ENCODE measurements around the gene TMEM200B. TPM values are rescaled to one million over a fixed set of nuclear protein-coding genes. Genes with fewer than 3 reads are reported as not detected.

Gene TMEM200B
- polyA plus RNA-seq, 1 experiment = 18.8 TPM

GRCh38 chr1:29148656-29149491 lies 25.2 kb upstream of the TMEM200B start:
- ChIA-PET CTCF (no interaction called here), POLR2A (no interaction called here)
- peaks cover 27% of the 10 kb centered on the region for H3K36me3 ChIP-seq (ENCODE audit: control insufficient read depth, insufficient read depth, low read length)
- H3K27me3 ChIP-seq (ENCODE audit: control insufficient read depth, insufficient read depth, low read length) = no peaks in the 10 kb centered on the region
- TF ChIP-seq CTCF (IDR thresholded peaks at IDR 0.05; ENCODE audit: insufficient read depth, low read depth, low read length) = no peak
- no peak overlapping the region for H3K4me3 ChIP-seq (ENCODE audit: low read depth, low read length)
- no peak for DNase-seq (ENCODE audit: low read depth)

GRCh38 chr1:29145739-29146437 lies 22.2 kb upstream of the TMEM200B start:
- ChIA-PET POLR2A (interaction anchor here (1.0 kb wide), 1 partner anchor 36 kb away, joined by 6 read pairs; the partner anchor contains the start of gene SRSF4), CTCF (interaction anchor here (1.1 kb wide), 1 partner anchor 56 kb away, joined by 4 read pairs; no protein-coding TSS in a partner anchor)
- Histone ChIP-seq H3K4me3 (ENCODE audit: low read depth, low read length) (no peak overlapping the region), H3K36me3 (ENCODE audit: control insufficient read depth, insufficient read depth, low read length) (peaks cover 18% of the 10 kb centered on the region), H3K27me3 (ENCODE audit: control insufficient read depth, insufficient read depth, low read length) (no peaks in the 10 kb centered on the region)
- TF ChIP-seq CTCF (IDR thresholded peaks at IDR 0.05; ENCODE audit: insufficient read depth, low read depth, low read length) = no peak
- peak; percentile 55 for DNase-seq (ENCODE audit: low read depth)

GRCh38 chr1:29144178-29144577 lies 20.5 kb upstream of the TMEM200B start:
- TF ChIP-seq CTCF (IDR thresholded peaks at IDR 0.05; ENCODE audit: insufficient read depth, low read depth, low read length) = no peak
- CTCF ChIA-PET = interaction anchor here (1.5 kb wide), 1 partner anchor 23 kb away, joined by 3 read pairs; no protein-coding TSS in a partner anchor
- Histone ChIP-seq H3K36me3 (ENCODE audit: control insufficient read depth, insufficient read depth, low read length) (peaks cover 12% of the 10 kb centered on the region), H3K4me3 (ENCODE audit: low read depth, low read length) (no peak overlapping the region), H3K27me3 (ENCODE audit: control insufficient read depth, insufficient read depth, low read length) (no peaks in the 10 kb centered on the region)
- no peak for DNase-seq (ENCODE audit: low read depth)
- POLR2A ChIA-PET = no interaction called here

GRCh38 chr1:29142714-29143113 lies 19.0 kb upstream of the TMEM200B start:
- CTCF ChIA-PET = interaction anchor here (1.5 kb wide), 1 partner anchor 24 kb away, joined by 3 read pairs; no protein-coding TSS in a partner anchor
- no peaks in the 10 kb centered on the region for H3K36me3 ChIP-seq (ENCODE audit: control insufficient read depth, insufficient read depth, low read length)
- H3K27me3 ChIP-seq (ENCODE audit: control insufficient read depth, insufficient read depth, low read length) = no peaks in the 10 kb centered on the region
- TF ChIP-seq CTCF (IDR thresholded peaks at IDR 0.05; ENCODE audit: insufficient read depth, low read depth, low read length) = no peak
- DNase-seq (ENCODE audit: low read depth) = no peak
- H3K4me3 ChIP-seq (ENCODE audit: low read depth, low read length) = no peak overlapping the region
- POLR2A ChIA-PET = no interaction called here

- no peaks in the 10 kb centered on the region; the same call in 1 of the 2 replicates for H3K27me3 ChIP-seq (ENCODE audit: control insufficient read depth, insufficient read depth, low read length)
- CTCF ChIA-PET = interaction anchor here (1.0 kb wide), 1 partner anchor 15 kb away, joined by 3 read pairs; no protein-coding TSS in a partner anchor
- no peak for TF ChIP-seq CTCF (IDR thresholded peaks at IDR 0.05; ENCODE audit: insufficient read depth, low read depth, low read length)
- no peak for DNase-seq (ENCODE audit: low read depth)
- POLR2A ChIA-PET = interaction anchor here (0.7 kb wide), 1 partner anchor 251 kb away, joined by 4 read pairs; no protein-coding TSS in a partner anchor
- no peaks in the 10 kb centered on the region for H3K36me3 ChIP-seq (ENCODE audit: control insufficient read depth, insufficient read depth, low read length)
- H3K4me3 ChIP-seq (ENCODE audit: low read depth, low read length) = no peak overlapping the region
Observed at GRCh38 chr1:29136391-29136915, 12.8 kb upstream of the TMEM200B start.
